Lung (tissue), 12 donors: ENCODE data around the gene SLC12A8. TPM values are rescaled to one million over a fixed set of nuclear protein-coding genes. Genes with fewer than 3 reads are reported as not detected.
A peak's percentile ranks its signal among the peaks of the same experiment; 100 is the strongest.

Source experiments
- ATAC-seq: fragments of 200-7000 bp; cut with Tn5 transposase; one replicate; pipeline ENCODE4 v1.9.1; 2020; ENCODE audit warnings: moderate number of reproducible peaks; ENCODE audit not compliant: insufficient read depth, low FRiP score
- DNase-seq, 3 donors: peaks; one replicate each; pipeline ENCODE4 v3.0.0-alpha.2; 2013 to 2017
- H3K27ac ChIP-seq, 2 donors: one replicate each; pipeline ENCODE4 v1.5.1; 2013; ENCODE audit warnings: mild to moderate bottlenecking in 2 of 2, moderate library complexity in 2 of 2, control low read depth in 1 of 2, inconsistent platforms in 1 of 2, low read depth in 1 of 2, low read length in 1 of 2
- H3K27me3 ChIP-seq, 3 donors: one replicate each; pipeline ENCODE4 v1.5.1; 2013; ENCODE audit warnings: low read length in 2 of 3; ENCODE audit not compliant: control insufficient read depth in 3 of 3, insufficient read depth in 3 of 3
- H3K36me3 ChIP-seq, 4 donors: one replicate each; pipeline ENCODE4 v1.5.1; 2013; ENCODE audit warnings: low read length in 4 of 4, mild to moderate bottlenecking in 1 of 4, moderate library complexity in 1 of 4; ENCODE audit not compliant: control insufficient read depth in 4 of 4, insufficient read depth in 4 of 4
- H3K4me1 ChIP-seq, 5 donors: one replicate each; pipeline ENCODE4 v1.5.1; 2013; ENCODE audit warnings: low read length in 5 of 5, mild to moderate bottlenecking in 2 of 5, moderate library complexity in 1 of 5; ENCODE audit not compliant: control insufficient read depth in 5 of 5, insufficient read depth in 5 of 5
- H3K4me3 ChIP-seq: one replicate; pipeline ENCODE4 v1.5.1; 2013; ENCODE audit warnings: mild to moderate bottlenecking, control low read depth, moderate library complexity
- H3K9ac ChIP-seq, 2 donors: one replicate each; pipeline ENCODE4 v1.5.1; 2013; ENCODE audit warnings: low read length in 2 of 2, control low read depth in 1 of 2; ENCODE audit not compliant: insufficient read depth in 1 of 2
- H3K9me3 ChIP-seq, 4 donors: one replicate each; pipeline ENCODE4 v1.5.1; 2013; ENCODE audit warnings: low read length in 3 of 4, mild to moderate bottlenecking in 1 of 4, moderate library complexity in 1 of 4; ENCODE audit not compliant: control insufficient read depth in 4 of 4, insufficient read depth in 3 of 4
- CTCF ChIP-seq: IDR thresholded peaks from 2 replicates; pipeline ENCODE4 v1.5.1; 2012; ENCODE audit warnings: mild to moderate bottlenecking; ENCODE audit errors: control extremely low read depth, extremely low read depth
- WGBS, 2 donors: extraction: QIAGEN DNeasy Blood & Tissue Kit; methylation state at CpG; one replicate each; pipeline ENCODE4 v1.1.7; 2013; 5-methylcytosine and 5-hydroxymethylcytosine counted together
- polyA plus RNA-seq, 2 donors: library from polyadenylated mRNA; stranded (reverse); fragments of 200-250 nt; gene quantifications; one replicate each; pipeline ENCODE4 v1.2.1, GENCODE V29; 2013
- total RNA-seq, 2 donors: library from RNA; depleted of rRNA in 1 of 2; stranded (reverse); fragments of >200 nt in 1 of 2; gene quantifications; one replicate each; pipeline ENCODE4 v1.2.1, GENCODE V29; 2014 to 2021
- donor health status: control.
- donor health status: control.
- donor health status: Bipolar disorder and iron deficiency.
- donor health status: healthy.
- donor health status: DM: yes; HTN: yes; CAD: no.

SLC12A8 gene
- total and polyA plus RNA-seq, 4 donors = 3.1 to 9.8 (median 5.8) TPM

GRCh38 chr3:125231895-125232294 is 19.3 kb upstream of the SLC12A8 start:
- no peak overlapping the region for H3K27ac ChIP-seq
- TF ChIP-seq CTCF = no peak
- H3K4me1 ChIP-seq = peaks cover 0 to 2% (median 0%) of the 10 kb centered on the region in 5 donors
- H3K9me3 ChIP-seq = no peaks in the 10 kb centered on the region
- H3K4me3 ChIP-seq = no peak overlapping the region
- ATAC-seq = peak; percentile 16
- WGBS, 2 donors = 83 to 92% methylated on average over 3 of the region's 3 CpGs
- H3K9ac ChIP-seq = no peak overlapping the region
- peaks cover 7 to 20% (median 15%) of the 10 kb centered on the region in 4 donors for H3K36me3 ChIP-seq
- no peak for DNase-seq
- H3K27me3 ChIP-seq = no peaks in the 10 kb centered on the region

- Histone ChIP-seq H3K27ac (no peak overlapping the region), H3K9ac (no peak overlapping the region), H3K27me3 (no peaks in the 10 kb centered on the region), H3K4me1 (no peaks in the 10 kb centered on the region), H3K36me3 (peaks cover 7 to 20% (median 15%) of the 10 kb centered on the region in 4 donors), H3K4me3 (no peak overlapping the region), H3K9me3 (no peaks in the 10 kb centered on the region)
- no peak for DNase-seq
- WGBS, 2 donors = 82 to 97% methylated on average over 1 of the region's 1 CpG
- no peak for ATAC-seq
- TF ChIP-seq CTCF = no peak
Measured at GRCh38 chr3:125229707-125230106, 17.2 kb upstream of the SLC12A8 start.

GRCh38 chr3:125229168-125229567 is 16.6 kb upstream of the SLC12A8 start:
- 65 to 87% methylated on average over 7 of the region's 7 CpGs for WGBS, 2 donors
- Histone ChIP-seq H3K4me3 (no peak overlapping the region), H3K4me1 (no peaks in the 10 kb centered on the region), H3K27ac (no peak overlapping the region), H3K9me3 (no peaks in the 10 kb centered on the region), H3K27me3 (no peaks in the 10 kb centered on the region), H3K36me3 (peaks cover 7 to 20% (median 15%) of the 10 kb centered on the region in 4 donors), H3K9ac (no peak overlapping the region)
- no peak for TF ChIP-seq CTCF
- ATAC-seq = no peak
- no peak for DNase-seq

GRCh38 chr3:125221831-125222230 is 9.3 kb upstream of the SLC12A8 start:
- no peak for TF ChIP-seq CTCF
- Histone ChIP-seq H3K27me3 (no peaks in the 10 kb centered on the region), H3K4me1 (no peaks in the 10 kb centered on the region), H3K36me3 (no peaks in the 10 kb centered on the region), H3K4me3 (no peak overlapping the region), H3K9me3 (no peaks in the 10 kb centered on the region), H3K9ac (no peak overlapping the region), H3K27ac (no peak overlapping the region)
- 78 to 80% methylated on average over 3 of the region's 3 CpGs for WGBS, 2 donors
- ATAC-seq (no peak), DNase-seq (no peak)
